Stimulated activated CD4-positive, alpha-beta T cell treated with anti-CD3 and anti-CD28 coated beads, Interleukin-1b, Interleukin-23, amount 100 ng/mL, for 4 hours (primary cell): Measurements from ENCODE around the gene ACADVL.

ENCODE experiments used
- DNase-seq, 2 donors: peaks; one replicate each; pipeline ENCODE4 v3.0.0-alpha.2; 2020; ENCODE audit warnings: low read depth in 2 of 2

ACADVL gene

DNA sequence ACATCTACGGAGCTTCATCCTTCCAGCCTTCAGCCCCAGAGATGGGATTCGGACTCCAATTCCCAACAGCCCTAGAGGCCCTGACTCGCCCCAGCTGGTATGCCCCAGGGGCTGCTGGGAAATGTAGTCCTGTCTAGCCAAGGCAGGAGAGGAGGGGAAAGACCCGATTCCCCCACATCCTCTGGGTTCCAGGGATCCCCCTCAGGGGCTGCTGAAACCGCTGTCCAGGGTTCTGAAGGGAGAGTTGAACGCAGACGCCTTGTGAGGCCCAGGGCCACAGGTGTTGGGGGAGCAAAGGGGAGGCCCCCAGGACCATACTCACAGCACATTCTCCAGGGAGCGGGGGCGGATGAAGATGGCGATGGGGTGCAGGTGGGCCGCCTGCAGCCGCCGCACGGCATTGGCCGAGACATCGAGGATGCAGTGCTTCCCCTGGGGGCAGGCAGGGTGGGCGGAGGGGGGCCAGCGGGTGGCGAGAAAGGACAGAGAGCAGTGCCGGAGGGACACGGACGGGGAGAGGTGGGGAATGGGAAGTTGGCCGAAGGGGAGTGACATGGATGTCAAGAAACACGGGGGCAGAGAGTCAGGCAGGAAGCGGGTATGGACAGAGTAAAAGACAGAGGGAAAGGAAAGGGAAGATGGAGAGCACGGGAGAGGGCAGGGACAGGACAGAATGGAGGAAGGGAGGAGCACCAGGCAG is 28.0 kb upstream of the ACADVL start:
- DNase-seq: no peak

DNA sequence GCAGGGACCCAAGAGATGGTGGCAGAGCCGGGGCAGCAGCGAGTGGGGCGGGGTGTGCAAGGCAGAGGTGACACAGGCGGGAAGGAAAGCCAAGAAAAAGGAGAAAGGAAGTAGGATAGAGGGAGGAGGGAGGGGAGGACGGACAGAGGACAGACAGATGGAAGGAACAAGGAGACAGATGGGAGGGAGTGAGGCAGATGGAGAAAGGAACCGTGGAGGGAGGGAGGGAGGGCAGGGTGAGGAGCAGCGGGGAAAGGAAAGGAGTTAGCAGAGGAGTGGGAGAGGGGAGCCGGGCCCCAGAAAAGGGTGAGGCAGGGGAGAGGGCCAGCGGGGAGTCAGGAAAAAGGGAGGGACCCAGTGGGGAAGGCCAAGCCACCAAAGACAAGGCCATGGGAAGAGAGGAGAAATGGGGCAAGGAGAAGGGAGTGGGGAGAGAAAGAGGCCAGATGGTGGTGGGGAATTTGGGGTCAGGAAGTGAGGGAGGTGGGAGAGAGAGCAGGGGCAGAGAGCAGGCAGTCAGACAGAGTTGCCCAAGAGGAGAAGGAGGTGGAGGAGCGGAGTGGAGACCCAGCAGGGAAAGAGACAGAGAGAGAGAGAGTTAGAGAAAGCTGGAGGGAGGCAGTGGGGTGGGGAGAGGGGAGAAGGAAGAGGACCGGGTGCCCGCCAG is 27.3 kb upstream of the ACADVL start:
- no peak for DNase-seq

DNA sequence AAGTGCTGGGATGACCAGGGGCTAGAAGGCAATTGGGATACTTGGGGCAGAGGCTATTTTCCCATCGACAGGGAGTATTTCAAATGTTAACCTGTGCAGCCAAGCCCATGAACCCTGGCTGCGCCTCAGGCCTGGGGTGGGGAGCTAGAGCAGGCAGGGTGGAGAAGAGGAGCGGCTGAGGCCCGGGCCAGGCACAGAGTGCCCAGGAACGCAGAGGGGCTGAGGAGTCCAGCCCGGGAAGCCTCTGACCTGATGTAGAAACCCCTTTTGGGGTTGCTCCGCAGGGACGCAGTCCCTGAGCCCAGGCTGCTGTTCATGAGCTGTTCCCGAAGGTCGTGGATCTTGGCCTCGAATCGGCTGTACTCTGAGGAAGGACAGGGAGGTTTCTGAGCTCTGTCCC is 23.8 kb upstream of the ACADVL start:
- no peak for DNase-seq

DNA sequence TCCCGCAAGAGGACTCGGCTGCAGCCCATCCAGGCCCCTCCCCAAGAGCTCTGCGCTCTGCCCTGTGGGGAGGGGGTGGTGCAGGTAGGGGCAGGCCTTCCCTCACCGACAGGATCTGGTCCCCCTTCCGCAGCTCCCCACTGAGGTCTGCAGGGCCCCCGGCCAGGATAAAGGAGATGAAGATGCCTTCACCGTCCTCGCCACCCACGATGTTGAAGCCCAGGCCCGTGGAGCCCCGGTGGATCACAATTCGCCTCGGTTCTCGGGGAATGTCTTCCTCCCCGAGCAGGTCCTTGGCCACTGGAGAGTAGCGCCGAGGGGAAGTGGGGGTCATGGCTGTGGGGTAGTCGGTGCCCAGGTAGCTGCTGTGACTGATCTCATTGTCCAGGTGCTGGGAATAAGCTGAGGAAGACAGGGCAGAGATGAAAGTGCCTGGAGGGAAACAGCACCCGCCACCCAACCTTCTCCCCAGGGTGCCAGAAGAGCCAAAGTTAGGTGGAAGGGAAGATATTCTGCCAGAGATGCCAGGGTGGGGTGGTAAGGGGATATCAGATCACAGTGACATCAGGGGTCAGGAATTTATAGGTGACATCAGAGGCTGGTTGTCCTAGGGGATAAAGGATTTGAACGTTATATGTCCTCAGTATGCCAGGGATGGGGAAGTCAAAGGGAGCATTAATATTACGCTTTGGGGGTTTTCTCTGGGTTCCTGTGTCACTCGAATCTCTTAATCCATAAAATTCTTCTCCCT is 22.9 kb upstream of the ACADVL start:
- no peak for DNase-seq

DNA sequence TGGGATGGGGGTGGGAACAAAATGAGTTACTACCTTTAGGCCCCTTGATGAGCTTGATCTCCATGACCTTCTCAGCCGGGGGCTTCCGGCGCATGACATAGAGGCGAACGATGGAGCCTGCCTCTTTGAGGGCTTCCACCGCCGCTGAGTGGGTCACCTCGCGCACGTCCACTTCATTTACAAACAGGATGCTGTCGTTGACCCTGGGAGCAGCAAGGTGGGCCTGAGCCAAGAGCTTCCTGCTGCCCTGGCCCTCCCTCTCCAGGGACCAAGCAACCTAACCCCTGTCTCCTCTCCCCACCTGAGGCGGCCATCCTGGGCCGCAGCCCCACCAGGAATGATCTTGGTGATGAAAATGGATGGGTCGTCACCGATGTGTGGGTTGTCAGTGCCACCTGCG is 16.3 kb upstream of the ACADVL start:
- no peak for DNase-seq

DNA sequence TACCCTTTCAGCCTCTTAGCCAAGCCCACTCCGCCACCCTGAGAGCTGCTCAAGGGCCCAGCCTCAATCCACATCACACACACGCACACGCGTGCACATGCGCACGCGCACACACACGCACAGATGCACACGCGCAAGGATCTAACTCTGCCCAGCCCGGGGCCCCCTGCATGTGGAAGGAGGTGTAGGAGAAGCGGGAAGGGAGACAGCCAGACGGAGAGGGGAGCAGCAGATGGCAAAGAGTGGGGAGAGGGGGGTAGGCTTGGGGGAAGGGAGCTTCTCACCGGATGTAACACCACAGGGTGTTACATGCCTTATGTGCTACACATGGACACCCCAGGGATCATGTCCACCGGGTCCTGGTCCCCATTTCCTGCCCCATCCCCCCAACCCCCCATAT is 15.4 kb upstream of the ACADVL start:
- no peak for DNase-seq

DNA sequence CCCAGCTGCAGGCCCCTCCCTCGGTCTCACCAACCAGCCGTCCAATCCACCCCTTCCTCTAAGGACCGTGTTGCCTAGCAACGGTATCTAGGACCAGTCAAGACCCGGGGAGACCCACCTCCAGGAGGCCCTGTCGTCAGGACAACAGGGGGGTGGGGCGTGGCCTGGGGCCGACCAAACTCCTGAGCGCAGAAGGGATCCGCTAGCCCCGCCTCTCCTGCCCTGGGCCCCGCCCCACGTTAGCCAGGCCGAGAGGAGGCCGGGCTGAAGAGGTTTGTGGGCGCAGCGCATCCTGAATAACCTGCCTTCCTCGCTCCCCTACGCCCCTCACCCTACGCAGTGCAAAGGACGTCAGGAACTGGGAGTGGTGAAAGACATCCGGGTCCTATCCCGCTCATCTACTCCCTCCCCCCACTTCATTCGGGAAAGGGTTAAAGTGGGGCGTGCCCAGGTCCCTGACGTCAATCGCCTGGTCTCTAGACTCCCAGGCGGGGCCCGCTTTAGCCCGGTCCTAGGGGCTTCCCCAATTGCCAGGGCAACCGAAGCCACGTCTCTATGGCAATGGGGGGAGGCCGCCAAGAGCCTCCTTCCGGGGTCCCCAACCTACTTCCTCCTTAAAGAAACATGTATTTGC is 14.8 kb upstream of the ACADVL start:
- peak; percentile 76 to 86 for DNase-seq

DNA sequence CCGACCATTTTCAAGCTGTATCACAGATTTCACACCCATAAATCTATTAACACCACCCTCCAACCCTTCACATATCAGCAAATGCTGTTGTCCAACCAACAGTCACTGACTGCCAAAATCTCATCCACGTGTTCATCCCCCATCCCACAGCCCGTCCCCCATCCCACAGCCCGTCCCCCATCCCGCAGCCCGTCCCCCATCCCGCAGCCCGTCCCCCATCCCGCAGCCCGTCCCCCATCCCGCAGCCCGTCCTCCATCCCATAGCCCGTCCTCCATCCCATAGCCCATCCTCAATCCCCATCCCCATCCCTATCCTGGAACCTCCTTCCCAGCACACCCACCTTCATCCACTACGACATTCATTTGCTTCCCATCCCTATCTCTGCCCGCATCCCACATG is 14.2 kb upstream of the ACADVL start:
- no peak for DNase-seq

DNA sequence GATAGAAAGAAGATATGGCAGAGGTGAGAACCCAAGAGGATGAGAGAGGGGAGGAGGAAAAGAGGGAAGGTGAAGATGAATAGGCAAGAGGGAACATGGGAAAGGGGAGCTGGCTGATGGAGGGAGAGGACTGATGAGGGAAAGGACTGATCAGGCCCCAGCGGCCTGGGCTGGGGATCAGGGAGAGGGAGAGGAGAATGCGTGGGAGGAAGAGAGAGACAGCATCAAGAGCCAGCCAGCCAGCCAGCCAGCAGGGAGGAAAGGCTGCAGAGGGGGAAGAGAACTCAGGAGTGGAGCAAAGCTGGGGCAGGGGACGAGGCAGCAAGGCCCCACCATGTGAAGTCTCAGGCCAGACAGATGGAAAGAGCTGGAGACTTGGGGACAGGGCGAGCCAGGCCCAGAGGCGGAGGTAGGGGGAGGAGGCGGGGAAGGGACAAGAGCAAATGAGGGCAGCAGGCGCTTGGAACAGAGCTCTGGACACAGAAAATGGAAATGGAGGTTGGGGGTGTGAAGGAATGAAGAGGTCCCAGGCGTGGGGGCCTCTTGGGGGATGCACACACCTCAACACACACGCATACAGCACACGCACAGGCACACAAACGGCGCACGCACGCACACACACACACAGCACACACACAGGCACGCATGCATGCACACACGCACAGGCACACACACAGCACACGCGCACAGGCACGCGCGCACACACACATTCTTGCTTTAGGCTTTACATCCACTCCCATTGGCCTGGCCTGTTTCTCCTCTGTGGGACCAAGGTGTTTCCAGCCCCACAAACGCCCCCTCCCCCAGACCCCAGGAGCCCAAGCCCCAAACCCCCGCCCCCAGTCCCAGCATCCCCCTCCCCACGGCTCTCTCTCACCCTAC is 12.4 kb upstream of the ACADVL start:
- DNase-seq: no peak

DNA sequence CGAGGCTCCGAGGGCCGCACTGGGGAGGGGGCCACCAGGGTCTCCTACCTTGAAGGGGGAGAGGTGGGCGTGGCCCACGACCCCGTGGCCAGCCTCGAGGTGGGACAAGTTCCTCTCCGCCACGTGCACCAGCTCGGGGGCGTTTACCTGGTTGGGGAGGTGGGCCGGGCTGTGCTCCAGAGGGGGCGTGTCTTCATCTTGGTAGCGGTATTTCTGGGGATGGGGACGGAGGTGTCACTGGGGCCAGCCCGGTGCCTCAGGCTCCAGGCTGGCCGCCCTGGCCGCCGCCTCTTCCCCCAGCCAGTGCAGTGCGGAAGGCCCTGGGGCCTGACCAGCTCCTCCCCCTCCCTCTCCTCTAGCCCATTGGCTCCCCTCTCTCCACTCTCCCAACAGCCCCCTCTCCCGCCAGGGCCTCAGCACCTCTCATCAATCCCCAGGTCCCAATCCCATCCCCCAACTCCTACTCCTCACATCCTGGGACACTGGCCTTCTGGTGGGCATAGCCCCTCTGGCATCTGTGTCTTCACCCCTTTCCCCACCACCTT is 11.6 kb upstream of the ACADVL start:
- DNase-seq: no peak

DNA sequence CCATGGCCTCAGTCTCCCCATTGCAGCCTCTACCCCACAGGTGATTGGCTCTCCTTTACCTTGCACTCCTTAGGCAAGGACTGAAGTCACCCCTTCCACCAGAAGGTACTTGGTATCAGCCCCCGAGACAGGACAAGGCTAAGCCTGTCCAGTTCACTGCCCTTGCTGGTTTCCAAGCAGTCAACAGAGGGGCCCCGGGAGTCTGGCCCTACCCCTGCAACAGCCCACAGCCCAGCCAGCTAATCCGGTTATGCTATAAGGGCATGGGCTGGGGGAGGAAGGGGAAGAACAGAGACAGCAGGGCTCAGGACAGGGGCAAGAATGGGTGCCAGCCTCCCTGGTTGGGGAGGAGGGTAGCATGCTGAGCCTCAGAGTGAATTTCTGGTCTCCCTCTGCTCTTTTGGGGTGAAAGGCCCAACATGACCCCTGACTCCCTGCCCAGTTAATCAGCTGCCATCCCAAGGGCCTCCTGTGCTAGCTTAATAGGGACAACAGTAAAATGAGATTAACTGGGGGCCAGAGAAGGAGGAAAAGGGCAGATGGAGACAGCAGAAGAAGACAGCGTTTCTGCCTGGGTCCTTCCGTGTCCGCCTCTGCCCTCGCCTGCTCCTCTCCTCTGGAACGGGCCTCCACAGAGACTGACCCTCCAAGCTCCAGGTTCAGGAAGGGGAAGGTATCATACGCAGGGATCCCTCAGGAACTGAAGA is 10.8 kb upstream of the ACADVL start:
- no peak for DNase-seq

DNA sequence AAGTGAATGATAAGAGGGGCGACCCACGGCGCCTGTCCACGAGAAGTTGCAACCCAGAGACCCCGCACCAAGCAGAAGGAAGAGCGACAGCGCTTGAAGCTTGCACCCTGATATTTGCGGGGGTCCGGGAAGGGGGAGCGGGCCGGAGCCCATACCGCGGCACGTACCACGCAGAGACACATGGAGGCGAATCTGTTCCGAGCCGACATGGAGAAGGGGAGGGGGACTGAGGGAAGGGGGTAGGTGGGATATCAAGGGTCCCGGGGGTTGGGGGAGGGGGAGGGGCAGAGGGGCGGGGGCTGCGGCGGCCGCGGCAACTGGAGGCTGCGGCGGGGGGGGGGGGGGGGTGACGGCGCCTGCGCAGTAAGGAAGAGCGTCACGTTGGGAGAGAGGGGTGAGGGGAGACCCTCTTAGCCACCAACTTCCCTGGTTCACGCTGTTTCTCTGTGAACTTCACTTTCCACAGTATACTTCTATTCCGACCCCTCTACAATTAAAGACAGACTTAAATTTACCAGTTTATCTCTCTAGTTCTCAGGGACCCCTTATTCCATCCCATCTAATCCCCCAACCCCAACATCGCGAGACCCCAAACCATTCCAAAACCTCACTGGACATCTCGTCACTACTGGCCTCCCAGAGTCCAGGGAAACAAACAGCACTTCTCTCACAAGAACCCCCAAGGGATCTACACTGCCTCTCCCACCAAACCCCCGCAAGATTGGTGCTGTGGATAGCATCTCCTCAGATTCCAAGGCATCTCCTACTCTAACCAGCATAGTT is 8.1 kb upstream of the ACADVL start:
- no peak for DNase-seq

DNA sequence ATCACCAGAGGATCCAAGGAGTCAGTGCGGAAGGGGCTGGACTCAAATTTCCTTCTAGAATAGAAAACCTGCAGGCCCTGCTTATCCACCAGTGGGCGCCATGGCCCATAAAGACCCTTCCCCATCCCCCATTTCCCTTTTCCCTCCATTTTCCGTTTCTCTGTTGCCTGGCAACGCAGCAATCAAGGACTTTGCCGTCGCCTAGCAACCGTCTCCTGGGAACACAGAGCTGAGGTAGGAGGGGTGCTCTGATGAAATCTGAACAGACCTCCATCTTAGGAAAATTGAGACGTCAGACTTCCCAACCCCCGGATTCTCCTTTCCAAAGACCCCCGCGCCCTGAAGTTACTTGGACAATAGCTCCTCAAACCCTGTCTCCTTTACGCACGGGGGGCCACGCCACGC is 5.8 kb upstream of the ACADVL start:
- DNase-seq: no peak

DNA sequence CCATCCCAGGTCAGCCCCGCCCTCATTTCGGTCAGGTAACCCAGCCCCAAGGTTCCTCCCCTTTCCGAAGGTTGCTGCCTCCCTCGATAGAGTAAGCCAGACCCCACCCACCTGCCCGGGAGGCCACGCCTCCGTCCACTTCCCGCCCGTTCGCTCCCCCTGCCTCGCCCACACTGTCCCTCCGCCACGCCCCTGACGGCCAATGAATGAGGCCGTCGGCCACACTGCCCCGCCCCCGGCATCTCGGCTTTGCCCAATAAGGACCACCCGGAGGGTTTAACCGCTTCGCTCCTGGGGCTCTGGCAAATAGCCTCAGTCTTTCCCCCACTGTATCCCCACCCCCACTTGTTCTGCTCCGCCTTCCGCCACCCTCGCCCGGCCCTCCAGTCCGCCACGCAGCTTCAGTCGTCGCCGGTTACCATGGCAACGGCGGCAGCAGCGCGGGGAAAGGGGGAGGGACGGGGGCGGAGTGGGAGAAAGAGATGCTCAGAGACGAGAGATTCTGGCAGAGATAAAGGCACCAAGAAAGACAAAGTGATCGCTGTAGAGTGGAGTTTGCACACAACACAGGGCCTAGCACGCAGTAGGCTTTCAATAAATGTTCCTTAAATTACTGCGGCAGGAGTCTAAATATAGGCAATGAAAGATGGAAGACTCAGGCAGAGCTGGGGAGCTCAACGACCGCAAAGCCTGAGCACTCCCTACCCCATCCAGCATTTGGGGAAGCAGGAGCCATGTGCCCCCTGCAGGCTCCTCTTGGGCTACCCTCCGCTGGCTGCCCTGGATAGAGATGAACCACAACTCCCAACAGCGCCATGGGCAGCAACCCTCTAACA is 5.2 kb upstream of the ACADVL start:
- DNase-seq: peak; percentile 98 to 99

DNA sequence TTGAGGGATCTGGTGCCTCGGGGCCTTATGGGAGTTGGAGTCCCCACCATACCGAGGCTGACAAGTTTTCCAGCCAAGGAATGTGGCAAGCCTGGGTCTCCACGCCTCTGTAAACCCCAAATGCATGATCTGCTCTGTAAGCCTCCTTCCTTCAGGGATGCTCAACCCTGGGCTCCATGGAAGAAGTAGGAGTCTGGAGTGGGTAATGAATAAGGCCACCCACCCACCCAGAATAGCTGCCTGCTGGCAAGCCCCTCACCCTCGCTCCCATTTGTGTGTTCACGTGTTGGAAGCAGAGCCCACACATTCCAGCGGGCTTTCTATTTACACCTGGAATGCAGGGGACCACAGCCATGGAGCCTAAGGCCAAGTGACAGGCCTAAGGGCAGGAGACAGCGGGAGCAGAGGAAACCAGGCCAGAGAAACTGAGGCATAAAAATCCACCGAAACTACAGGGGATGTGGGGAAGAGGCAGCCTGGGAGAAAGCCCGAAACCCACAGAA is 4.6 kb upstream of the ACADVL start:
- DNase-seq: no peak

DNA sequence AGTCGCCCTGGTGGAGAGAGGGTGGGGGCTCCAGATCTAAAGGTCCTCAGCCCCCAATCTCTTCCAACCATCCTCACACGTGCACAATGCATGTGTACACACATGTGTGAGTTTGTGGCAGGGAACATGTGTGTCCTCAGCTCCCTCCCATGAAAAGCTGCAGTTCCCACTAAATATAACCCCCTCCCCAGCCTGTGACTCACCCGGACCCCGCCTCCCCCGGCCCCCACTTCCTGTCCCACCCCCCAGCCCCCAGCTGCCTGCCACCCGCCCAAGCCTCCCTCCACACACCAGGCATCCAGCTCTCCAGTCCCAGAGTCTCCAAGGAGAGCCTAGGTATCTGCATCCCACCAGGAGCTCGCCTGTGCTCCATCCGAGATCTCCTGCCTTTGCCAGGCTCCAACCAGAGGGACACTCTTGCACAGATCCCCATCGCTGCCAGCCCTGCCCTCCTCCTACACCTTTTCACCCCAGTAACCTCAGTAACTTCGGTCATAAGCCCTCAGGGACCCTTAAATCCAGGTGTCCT is 4.0 kb upstream of the ACADVL start:
- no peak for DNase-seq

DNA sequence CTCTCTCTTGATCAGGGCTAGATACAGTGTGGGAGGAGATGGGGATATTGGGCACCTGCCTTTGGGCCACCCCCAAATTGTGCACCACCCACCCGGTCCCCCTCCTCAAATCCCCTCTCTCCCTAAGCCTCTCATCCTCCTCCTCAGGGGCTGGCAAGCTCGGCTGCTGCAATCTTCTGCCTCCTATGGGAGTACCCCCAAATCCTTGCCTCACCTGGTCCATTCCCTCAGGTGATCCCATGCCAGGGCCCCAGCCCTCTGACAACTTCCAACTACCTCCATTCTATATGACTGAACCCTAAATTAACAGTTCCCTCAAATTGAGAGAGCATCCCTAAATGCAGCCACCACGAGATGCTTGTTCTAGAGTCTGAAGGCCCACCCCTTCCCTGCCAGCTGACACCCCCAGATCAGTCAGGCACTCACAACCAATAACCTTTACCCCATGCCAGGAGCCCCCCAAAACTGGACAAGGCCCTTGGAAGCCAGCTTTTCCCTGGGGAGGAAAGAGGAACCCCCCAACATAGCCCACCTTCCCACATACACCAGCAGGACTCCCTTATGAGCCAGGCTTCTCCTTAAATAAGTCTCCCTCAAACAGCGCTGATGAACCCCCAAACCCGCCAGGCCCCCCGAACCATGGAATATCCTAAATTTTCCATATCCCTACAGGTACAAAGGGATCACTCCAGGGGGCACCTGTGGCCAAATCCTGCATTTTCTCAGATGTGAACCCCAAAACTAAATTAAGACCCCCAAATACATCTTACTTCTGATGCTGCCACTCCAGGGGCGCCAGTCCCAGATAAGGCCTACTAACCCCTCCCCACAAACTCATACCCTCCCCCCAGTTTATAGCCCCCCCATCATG is 3.3 kb upstream of the ACADVL start:
- DNase-seq: no peak
